HEK293 (cell line): Measurements from ENCODE around the gene BTNL8.

ENCODE experiments used
- CTCF ChIA-PET: fragments of 350-600 bp; formaldehyde crosslinking; extraction: SDS; loops from one replicate; lab custom pipeline; 2021; ENCODE audit warnings: antibody characterized with exemption; lab: Yijun Ruan, JAX
- POLR2A ChIA-PET: fragments of 300-600 bp; formaldehyde crosslinking; extraction: SDS; loops from one replicate; lab custom pipeline; 2020; ENCODE audit warnings: antibody characterized with exemption, inconsistent platforms; lab: Yijun Ruan, JAX
- H3K27ac ChIP-seq: fragments of 200-500 bp; sonication (Bioruptor generic); 2 replicates; pipeline ENCODE4 v1.5.1; 2014; ENCODE audit warnings: low read depth, low read length, control low read depth, inconsistent platforms; ENCODE audit errors: extremely low read depth
- H3K36me3 ChIP-seq, 2 experiments: fragments of 200-500 bp in 1 of 2; sonication (Bioruptor generic) in 1 of 2; 1 replicate in 1 of 2; 2 replicates in 1 of 2; pipeline ENCODE4 v1.5.1; 2014 to 2017; ENCODE audit warnings: inconsistent platforms in 2 of 2, low read length in 2 of 2; ENCODE audit not compliant: control insufficient read depth in 2 of 2, insufficient read depth in 1 of 2
- H3K4me1 ChIP-seq: fragments of 200-500 bp; sonication (Bioruptor generic); 2 replicates; pipeline ENCODE4 v1.5.1; 2014; ENCODE audit warnings: mild to moderate bottlenecking, low read length, inconsistent platforms; ENCODE audit not compliant: control insufficient read depth, insufficient read depth
- H3K4me3 ChIP-seq: 2 replicates; pipeline ENCODE4 v1.5.1; 2011; ENCODE audit warnings: low read depth, mild to moderate bottlenecking, control low read depth, low read length, moderate library complexity
- H3K9me3 ChIP-seq: fragments of 200-500 bp; sonication (Bioruptor generic); 2 replicates; pipeline ENCODE4 v1.5.1; 2014; ENCODE audit warnings: low read depth, low read length, inconsistent platforms; ENCODE audit not compliant: control insufficient read depth, insufficient read depth
- GLI4 ChIP-seq: fragments of 450-650 bp; formaldehyde crosslinking; IDR thresholded peaks from 2 replicates; pipeline ENCODE4 v1.5.1; 2016; ENCODE audit warnings: missing biosample characterization, missing genetic modification characterization
- GLIS1 ChIP-seq: fragments of 450-650 bp; formaldehyde crosslinking; IDR thresholded peaks from 2 replicates; pipeline ENCODE4 v1.5.1; 2016; ENCODE audit warnings: missing biosample characterization, missing genetic modification characterization
- KLF10 ChIP-seq: fragments of 450-650 bp; IDR thresholded peaks from 2 replicates; pipeline ENCODE4 v1.5.1; 2018; ENCODE audit warnings: missing biosample characterization, mild to moderate bottlenecking, missing genetic modification characterization
- KLF9 ChIP-seq: fragments of 450-650 bp; formaldehyde crosslinking; IDR thresholded peaks from 2 replicates; pipeline ENCODE4 v1.5.1; 2016; ENCODE audit warnings: missing biosample characterization, missing genetic modification characterization, low read depth
- SCRT1 ChIP-seq: fragments of 450-650 bp; formaldehyde crosslinking; IDR thresholded peaks from 2 replicates; pipeline ENCODE4 v1.5.1; 2016; ENCODE audit warnings: missing biosample characterization, missing genetic modification characterization, borderline replicate concordance
- YY1 ChIP-seq: fragments of 450-650 bp; formaldehyde crosslinking; IDR thresholded peaks from 2 replicates; pipeline ENCODE4 v1.5.1; 2018; ENCODE audit warnings: missing biosample characterization, missing genetic modification characterization
- ZBTB26 ChIP-seq: fragments of 450-650 bp; formaldehyde crosslinking; optimal IDR thresholded peaks from 2 replicates; pipeline ENCODE3; 2016; ENCODE audit warnings: missing biosample characterization, mild to moderate bottlenecking, missing genetic modification characterization
- ZBTB6 ChIP-seq: fragments of 450-650 bp; formaldehyde crosslinking; IDR thresholded peaks from 2 replicates; pipeline ENCODE4 v1.5.1; 2017; ENCODE audit warnings: missing biosample characterization, missing genetic modification characterization
- ZFHX2 ChIP-seq: fragments of 450-650 bp; formaldehyde crosslinking; conservative IDR thresholded peaks from 2 replicates; pipeline ENCODE4 v1.5.1; 2016; ENCODE audit warnings: missing biosample characterization, missing genetic modification characterization
- ZIC2 ChIP-seq: fragments of 450-650 bp; formaldehyde crosslinking; IDR thresholded peaks from 2 replicates; pipeline ENCODE4 v1.5.1; 2016; ENCODE audit warnings: missing biosample characterization, missing genetic modification characterization
- ZNF132 ChIP-seq: fragments of 450-650 bp; formaldehyde crosslinking; IDR thresholded peaks from 2 replicates; pipeline ENCODE4 v1.5.1; 2017; ENCODE audit warnings: missing biosample characterization, missing genetic modification characterization, borderline replicate concordance
- ZNF138 ChIP-seq: fragments of 450-650 bp; formaldehyde crosslinking; IDR thresholded peaks from 2 replicates; pipeline ENCODE4 v1.5.1; 2016; ENCODE audit warnings: missing biosample characterization, missing genetic modification characterization, borderline replicate concordance
- ZNF155 ChIP-seq: fragments of 450-650 bp; formaldehyde crosslinking; IDR thresholded peaks from 2 replicates; pipeline ENCODE4 v1.5.1; 2016; ENCODE audit warnings: missing biosample characterization, missing genetic modification characterization
- ZNF157 ChIP-seq: fragments of 450-650 bp; formaldehyde crosslinking; IDR thresholded peaks from 2 replicates; pipeline ENCODE4 v1.5.1; 2016; ENCODE audit warnings: missing biosample characterization, missing genetic modification characterization
- ZNF184 ChIP-seq: fragments of 450-650 bp; IDR thresholded peaks from 2 replicates; pipeline ENCODE4 v1.5.1; 2018; ENCODE audit warnings: missing biosample characterization, mild to moderate bottlenecking, missing genetic modification characterization
- ZNF202 ChIP-seq: fragments of 450-650 bp; formaldehyde crosslinking; IDR thresholded peaks from 2 replicates; pipeline ENCODE4 v1.5.1; 2016; ENCODE audit warnings: missing biosample characterization, missing genetic modification characterization, borderline replicate concordance
- ZNF23 ChIP-seq: fragments of 450-650 bp; formaldehyde crosslinking; IDR thresholded peaks from 2 replicates; pipeline ENCODE4 v1.5.1; 2016; ENCODE audit warnings: missing biosample characterization, missing genetic modification characterization, borderline replicate concordance
- ZNF280C ChIP-seq: fragments of 450-650 bp; formaldehyde crosslinking; IDR thresholded peaks from 2 replicates; pipeline ENCODE4 v1.5.1; 2016; ENCODE audit warnings: missing biosample characterization, missing genetic modification characterization
- ZNF488 ChIP-seq: fragments of 450-650 bp; formaldehyde crosslinking; IDR thresholded peaks from 2 replicates; pipeline ENCODE4 v1.5.1; 2016; ENCODE audit warnings: missing biosample characterization, missing genetic modification characterization
- ZNF514 ChIP-seq: fragments of 450-650 bp; formaldehyde crosslinking; IDR thresholded peaks from 2 replicates; pipeline ENCODE4 v1.5.1; 2016; ENCODE audit warnings: missing biosample characterization, missing genetic modification characterization
- ZNF521 ChIP-seq: fragments of 450-650 bp; formaldehyde crosslinking; IDR thresholded peaks from 2 replicates; pipeline ENCODE4 v1.5.1; 2017; ENCODE audit warnings: missing biosample characterization, mild to moderate bottlenecking, missing genetic modification characterization
- ZNF529 ChIP-seq: fragments of 450-650 bp; formaldehyde crosslinking; IDR thresholded peaks from 2 replicates; pipeline ENCODE4 v1.5.1; 2017; ENCODE audit warnings: missing genetic modification characterization, missing biosample characterization; ENCODE audit not compliant: insufficient replicate concordance
- ZNF624 ChIP-seq: fragments of 450-650 bp; formaldehyde crosslinking; IDR thresholded peaks from 2 replicates; pipeline ENCODE4 v1.5.1; 2017; ENCODE audit warnings: missing biosample characterization, missing genetic modification characterization
- ZNF837 ChIP-seq: fragments of 450-650 bp; formaldehyde crosslinking; IDR thresholded peaks from 2 replicates; pipeline ENCODE4 v1.5.1; 2016; ENCODE audit warnings: missing biosample characterization, missing genetic modification characterization
- ZNF843 ChIP-seq: fragments of 450-650 bp; formaldehyde crosslinking; IDR thresholded peaks from 2 replicates; pipeline ENCODE4 v1.5.1; 2016; ENCODE audit warnings: missing biosample characterization, missing genetic modification characterization
- ZXDB ChIP-seq: fragments of 450-650 bp; formaldehyde crosslinking; IDR thresholded peaks from 2 replicates; pipeline ENCODE4 v1.5.1; 2016; ENCODE audit warnings: missing biosample characterization, missing genetic modification characterization
- TF ChIP-seq, protein P1 (sequence below): fragments of 450-650 bp; formaldehyde crosslinking; IDR thresholded peaks from 2 replicates; pipeline ENCODE4 v1.5.1; 2016; ENCODE audit warnings: missing biosample characterization, missing genetic modification characterization
- TF ChIP-seq, protein P2 (sequence below): fragments of 450-650 bp; formaldehyde crosslinking; IDR thresholded peaks from 2 replicates; pipeline ENCODE4 v1.5.1; 2016; ENCODE audit warnings: missing biosample characterization, missing genetic modification characterization

Gene BTNL8

DNA sequence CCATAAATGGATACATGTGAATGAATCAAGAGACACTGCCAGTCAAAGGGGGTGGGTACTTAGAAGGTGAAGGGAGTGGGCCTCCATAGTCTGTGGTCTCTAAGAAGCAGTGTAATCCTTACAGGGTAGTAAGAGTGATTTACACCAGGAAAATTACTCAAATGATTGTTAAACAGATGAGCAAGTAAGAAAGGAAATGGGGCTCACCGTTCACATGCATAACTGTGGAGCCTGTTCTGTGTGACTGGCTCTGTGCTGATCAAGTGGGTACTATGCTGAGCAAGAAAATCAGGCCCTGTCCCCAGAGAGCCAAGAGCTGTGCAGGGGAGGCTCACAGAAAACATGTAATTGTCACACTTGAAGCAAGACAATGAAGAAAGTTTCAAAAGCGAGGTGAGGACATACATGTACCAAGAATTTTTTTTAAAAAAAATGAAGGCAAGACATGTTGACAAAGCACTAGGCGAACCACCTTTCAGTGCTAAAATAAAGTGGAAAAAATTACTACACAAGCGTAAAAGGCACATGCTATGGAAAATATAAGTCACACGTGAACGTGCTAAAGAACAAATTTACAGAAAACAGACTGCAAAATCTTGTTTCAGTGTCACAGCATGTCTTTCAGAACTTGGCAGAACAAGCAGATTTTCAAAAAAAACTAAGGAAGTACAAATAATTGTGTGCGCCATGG, 2.5 kb downstream of the BTNL8 start:
- H3K9me3 ChIP-seq = no peaks in the 10 kb centered on the region
- POLR2A ChIA-PET = no interaction called here
- CTCF ChIA-PET = no interaction called here
- H3K36me3 ChIP-seq = no peaks in the 10 kb centered on the region
- no peak overlapping the region for H3K4me3 ChIP-seq
- H3K4me1 ChIP-seq = no peaks in the 10 kb centered on the region
- no peak overlapping the region for H3K27ac ChIP-seq
- TF ChIP-seq ZNF23 (no peak), ZNF521 (tag by site-specific recombination) (no peak), SCRT1 (no peak), ZNF155 (tag by site-specific recombination) (no peak), ZBTB6 (tag by site-specific recombination) (no peak), ZNF202 (tag by site-specific recombination) (no peak), ZNF837 (no peak), GLIS1 (no peak), YY1 (tag by site-specific recombination) (no peak), ZNF529 (tag by site-specific recombination) (no peak), ZNF280C (no peak)

- ChIA-PET POLR2A (no interaction called here), CTCF (no interaction called here)
- Histone ChIP-seq H3K27ac (no peak overlapping the region), H3K4me3 (no peak overlapping the region), H3K9me3 (no peaks in the 10 kb centered on the region), H3K36me3 (no peaks in the 10 kb centered on the region), H3K4me1 (no peaks in the 10 kb centered on the region)
- TF ChIP-seq ZNF132 (tag by site-specific recombination) (no peak), ZNF843 (tag by site-specific recombination) (no peak), ZNF202 (tag by site-specific recombination) (no peak), ZBTB26 (tag by site-specific recombination) (no peak), KLF10 (no peak), ZNF514 (tag by site-specific recombination) (no peak), ZNF138 (tag by site-specific recombination) (no peak), ZFHX2 (no peak), ZNF488 (tag by site-specific recombination) (no peak), ZNF184 (no peak), ZNF157 (tag by site-specific recombination) (no peak), ZNF624 (tag by site-specific recombination) (no peak), KLF9 (tag by site-specific recombination) (no peak), GLI4 (no peak), ZIC2 (tag by site-specific recombination) (no peak), ZXDB (tag by site-specific recombination) (no peak)
- TF ChIP-seq, protein P1, sequence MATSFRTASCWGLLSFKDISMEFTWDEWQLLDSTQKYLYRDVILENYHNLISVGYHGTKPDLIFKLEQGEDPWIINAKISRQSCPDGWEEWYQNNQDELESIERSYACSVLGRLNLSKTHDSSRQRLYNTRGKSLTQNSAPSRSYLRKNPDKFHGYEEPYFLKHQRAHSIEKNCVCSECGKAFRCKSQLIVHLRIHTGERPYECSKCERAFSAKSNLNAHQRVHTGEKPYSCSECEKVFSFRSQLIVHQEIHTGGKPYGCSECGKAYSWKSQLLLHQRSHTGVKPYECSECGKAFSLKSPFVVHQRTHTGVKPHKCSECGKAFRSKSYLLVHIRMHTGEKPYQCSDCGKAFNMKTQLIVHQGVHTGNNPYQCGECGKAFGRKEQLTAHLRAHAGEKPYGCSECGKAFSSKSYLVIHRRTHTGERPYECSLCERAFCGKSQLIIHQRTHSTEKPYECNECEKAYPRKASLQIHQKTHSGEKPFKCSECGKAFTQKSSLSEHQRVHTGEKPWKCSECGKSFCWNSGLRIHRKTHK (tag by site-specific recombination) = no peak
- TF ChIP-seq, protein P2, sequence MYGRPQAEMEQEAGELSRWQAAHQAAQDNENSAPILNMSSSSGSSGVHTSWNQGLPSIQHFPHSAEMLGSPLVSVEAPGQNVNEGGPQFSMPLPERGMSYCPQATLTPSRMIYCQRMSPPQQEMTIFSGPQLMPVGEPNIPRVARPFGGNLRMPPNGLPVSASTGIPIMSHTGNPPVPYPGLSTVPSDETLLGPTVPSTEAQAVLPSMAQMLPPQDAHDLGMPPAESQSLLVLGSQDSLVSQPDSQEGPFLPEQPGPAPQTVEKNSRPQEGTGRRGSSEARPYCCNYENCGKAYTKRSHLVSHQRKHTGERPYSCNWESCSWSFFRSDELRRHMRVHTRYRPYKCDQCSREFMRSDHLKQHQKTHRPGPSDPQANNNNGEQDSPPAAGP = no peak
Observed at GRCh38 chr5:180908400-180908799, 9.4 kb downstream of the BTNL8 start.
